A172 (cell line): ENCODE results near the gene SETBP1. TPM values are rescaled to one million over a fixed set of nuclear protein-coding genes. Genes with fewer than 3 reads are reported as not detected.

Source experiments
- DNase-seq: peaks from one replicate; pipeline ENCODE4 v3.0.0-alpha.2; 2015; ENCODE audit warnings: low spot score
- total RNA-seq: library from RNA; depleted of rRNA; stranded (reverse); fragments of >200 nt; shearing (Covaris generic); gene quantifications from 2 replicates; pipeline ENCODE4 v1.2.3, GENCODE V29; 2014

Gene SETBP1
- total RNA-seq, 1 experiment from 2014 or later, result 0.10 TPM

DNA sequence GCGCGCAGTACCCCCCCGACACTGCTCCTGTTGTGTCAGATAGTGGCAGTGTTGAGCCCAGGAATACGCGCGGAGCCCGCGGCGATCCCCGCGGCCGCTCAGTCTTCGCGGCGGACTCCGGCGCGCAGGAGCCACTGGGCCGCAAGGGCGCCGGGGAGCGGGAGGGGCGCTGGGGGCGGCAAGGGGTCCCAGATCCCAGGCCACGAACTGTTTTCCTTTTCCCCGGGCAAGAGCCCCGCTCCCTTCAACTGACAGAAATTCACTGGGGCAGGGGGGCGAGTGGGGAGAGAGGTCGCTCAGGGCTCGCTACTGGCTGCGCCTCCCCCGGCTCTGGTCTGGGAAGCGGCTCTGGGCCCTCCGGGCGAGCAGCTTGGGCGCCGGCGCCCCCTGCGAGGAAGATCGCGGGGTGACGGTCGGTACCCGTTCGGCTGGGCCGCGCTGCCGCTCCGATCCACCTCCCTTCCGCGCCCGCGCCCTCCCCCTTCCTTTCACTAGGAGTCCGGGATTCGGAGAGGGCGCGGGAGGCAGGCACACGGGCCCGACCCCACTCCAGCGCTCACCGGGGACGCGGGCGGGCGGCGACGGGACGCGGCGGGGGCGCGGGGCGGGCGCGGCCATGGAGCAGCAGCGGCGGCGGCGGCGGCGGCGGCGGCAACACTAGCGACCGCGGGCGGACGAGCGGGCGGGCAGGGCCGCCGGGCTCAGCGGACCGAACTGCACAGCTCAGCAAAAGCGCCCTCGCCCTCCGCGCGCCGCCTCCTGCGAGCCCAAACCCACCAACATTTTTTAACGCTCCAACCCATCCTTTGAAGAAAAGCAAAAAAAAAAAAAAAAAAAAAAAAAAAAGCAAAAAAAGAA, 1.4 kb upstream of the SETBP1 start:
- peak; percentile 22 for DNase-seq

DNA sequence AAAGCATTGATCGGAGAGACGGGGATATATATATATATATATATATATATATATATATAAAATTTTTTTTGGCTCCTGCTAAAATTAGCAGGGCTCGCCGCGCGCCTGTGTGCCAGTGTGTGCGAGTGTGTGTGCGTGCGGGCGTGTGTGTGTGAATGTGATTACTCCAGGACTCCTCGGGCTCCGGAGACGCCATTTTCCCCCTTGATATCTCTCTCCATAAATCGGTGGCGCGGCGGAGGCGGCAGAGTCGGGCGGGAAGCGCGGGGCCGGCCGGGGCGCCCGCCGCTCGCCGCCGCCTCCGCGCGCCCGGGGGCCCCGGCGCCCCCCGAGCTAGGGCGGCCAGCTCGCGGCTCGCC, 795 bp upstream of the SETBP1 start:
- no peak for DNase-seq

DNA sequence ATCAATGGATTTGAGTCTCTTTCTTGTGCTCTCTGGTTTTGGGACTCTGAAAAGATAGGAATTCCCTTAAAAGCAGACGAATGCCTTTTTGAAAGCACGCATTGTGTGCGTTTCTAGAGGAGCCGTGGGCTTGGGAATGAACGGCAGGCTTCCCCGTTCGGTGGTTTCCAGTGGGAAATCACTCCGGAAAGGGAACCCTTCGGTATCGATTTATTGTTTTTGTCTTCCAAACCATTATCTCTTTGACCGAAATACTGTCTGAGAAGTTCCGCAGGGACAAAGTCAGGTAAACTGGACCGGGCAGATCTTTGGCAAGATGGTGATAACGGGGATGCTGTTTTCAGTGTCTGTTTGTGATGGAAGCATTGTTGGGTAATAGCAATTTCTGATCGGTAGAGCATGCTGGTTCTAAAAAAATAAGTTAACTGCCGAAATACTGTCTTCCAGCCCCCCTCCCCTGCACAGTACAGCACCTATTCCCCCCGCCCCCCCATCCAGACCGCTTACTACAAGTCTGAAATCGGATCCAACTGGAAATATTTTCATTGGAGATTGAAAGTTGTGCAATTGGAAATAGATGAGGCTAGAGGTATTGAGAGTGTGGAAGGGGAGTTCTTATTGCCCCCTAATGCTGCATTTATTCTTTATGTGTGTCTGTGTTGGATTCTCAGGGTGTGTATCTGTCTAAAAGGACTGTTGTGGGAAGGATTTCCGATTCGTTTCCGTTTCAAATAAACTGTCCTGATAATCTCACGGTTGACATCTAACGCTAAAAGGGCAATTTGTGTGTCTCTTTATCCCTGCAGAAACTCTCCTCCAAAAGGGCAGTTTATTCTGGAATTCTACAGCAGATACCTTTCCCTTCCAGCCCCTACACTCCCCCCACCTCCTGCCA, 635 bp downstream of the SETBP1 start:
- no peak for DNase-seq

DNA sequence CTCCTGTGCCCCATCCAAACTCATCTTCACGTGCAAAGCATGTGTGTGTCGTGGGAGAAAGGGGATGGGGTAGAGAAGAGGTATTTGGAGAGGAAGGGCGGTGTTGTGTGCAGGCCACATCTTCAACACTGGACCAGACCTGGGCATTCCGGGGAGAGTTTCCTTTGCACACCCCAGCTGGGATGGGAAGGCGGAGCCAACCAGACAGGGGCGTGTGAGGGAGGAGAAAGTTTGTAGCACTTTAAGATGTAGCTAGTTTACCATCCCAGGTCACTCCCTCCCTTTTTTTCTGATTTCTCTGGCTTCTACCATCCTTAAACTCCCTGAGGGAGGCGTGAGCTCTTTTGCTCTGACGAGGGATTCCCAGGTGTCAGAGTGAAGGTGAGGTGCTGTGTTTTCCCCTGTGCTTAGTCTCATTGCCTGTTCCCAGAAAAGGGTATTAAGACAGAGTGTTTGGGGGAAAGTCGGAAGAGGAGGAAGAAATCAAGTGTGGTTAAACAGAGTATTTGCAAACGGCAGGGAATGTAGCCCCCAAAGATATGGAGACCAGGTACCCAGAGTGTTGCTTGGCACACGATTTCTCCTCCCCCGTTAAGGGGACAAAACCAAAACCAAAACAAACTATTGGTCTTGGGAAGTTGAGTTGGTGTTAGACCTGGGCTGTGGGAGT, 1.6 kb downstream of the SETBP1 start:
- no peak for DNase-seq

DNA sequence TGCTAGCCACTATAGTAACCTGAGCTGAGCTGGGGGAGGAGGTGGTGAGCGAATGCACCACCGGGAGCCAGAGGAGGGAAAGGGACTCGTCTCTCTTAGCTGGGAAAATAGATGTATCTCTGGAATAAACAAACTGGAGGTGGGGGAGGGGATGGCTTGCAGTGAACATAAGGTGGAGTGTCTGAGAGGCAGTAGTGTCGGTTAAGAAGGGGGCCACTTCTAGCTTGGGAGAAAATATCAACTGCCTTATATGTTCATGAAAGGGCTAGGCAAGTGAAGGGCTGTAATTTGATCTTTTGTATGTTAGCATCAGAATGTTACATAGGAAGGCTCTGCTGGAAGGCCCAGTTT, 2.2 kb downstream of the SETBP1 start:
- DNase-seq, result no peak

DNA sequence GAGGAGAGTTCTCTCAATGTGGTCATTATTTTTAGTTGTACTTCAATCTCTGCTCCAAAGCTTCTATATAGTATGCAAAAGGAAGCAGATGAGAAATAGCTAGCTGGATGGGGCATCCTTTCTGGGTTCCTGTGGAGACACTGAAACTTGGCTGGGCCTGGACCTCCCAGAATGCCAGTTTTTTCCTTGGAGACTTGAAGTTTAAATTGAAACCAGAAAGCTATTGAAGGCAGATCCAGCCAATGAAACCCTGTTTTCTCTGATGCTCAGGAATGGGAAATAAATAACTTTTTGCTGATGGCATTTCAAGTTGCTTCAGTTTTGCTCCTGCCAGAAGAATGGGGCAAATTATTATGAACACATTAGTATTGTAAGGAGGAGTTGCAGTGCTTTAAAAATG, 2.9 kb downstream of the SETBP1 start:
- DNase-seq, result no peak

DNA sequence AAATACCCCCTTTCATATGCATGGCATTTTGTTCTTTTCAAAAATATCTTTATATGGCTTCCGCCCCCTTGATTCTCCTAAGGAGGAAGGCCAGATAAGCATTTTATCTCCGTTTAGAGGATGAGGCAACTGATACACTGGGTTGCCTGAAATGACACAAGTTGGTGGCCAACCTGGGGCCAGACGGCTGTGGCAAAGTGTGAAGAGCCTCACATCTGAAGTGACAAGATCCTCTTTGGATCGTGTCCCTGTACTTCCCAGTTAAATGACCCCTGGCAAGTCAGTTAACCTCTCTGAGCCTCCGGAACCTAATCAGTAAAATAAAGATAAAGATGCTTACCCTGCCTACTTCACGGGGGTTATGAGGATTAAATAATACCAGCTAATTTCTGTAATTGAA, 4.6 kb downstream of the SETBP1 start:
- no peak for DNase-seq

DNA sequence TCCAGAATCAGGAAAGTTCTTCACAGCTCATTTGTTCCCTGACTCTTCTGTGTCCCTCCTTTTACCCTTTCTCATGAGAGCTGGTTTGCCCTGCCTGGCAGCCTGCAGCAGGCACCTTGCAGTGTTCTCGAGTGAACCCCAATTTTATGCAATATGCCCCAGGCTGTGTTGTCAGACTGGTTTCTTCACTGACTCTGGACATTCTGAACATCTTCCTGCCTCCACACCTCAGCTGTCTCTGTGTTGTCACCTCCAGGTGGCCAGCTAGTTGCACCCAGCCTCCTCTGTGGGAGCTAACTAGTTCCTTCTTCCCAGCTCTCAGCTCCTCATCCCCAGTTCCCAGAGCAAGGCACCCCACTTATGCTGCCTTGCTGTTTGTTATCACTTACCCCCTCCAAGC, 5.5 kb downstream of the SETBP1 start:
- DNase-seq, result no peak

DNA sequence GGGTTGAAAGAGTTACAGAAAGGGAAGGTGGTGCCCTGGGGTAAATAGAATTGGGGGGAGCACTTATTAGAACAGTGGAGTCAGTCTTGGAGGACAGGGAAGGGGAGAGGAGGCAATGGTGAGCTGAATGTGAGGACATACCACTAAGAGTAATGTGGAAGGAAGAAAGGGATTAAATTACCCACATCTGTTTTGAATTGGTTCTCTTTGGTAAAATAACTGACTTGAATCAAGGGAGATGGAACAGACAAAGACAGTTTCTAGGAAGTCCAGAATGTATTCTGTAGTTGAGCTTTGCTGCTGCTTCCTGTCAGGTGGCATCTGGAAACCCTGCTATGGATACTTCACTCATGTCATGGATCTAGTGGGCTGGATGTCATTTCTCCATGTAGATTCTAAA, 6.7 kb downstream of the SETBP1 start:
- no peak for DNase-seq

DNA sequence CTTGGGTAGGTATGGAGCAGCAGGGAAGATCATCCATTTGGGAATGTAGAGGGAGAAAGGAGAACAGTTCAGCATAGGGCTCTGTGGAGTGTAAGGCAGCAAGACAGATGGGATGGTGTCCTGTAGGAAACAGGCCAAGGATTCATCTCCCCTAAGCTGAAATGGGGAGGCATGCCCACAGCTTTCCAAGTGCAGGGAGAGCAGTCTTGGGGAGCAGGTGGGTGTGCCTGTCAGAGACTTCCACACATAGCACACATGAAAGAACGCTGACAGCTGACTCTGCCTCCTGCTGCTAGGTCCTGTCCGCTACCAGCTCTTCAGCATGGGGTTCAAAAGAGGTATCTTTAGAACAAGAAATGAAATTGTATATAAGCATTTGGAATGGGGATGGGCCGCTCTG, 9.0 kb downstream of the SETBP1 start:
- DNase-seq, result no peak

DNA sequence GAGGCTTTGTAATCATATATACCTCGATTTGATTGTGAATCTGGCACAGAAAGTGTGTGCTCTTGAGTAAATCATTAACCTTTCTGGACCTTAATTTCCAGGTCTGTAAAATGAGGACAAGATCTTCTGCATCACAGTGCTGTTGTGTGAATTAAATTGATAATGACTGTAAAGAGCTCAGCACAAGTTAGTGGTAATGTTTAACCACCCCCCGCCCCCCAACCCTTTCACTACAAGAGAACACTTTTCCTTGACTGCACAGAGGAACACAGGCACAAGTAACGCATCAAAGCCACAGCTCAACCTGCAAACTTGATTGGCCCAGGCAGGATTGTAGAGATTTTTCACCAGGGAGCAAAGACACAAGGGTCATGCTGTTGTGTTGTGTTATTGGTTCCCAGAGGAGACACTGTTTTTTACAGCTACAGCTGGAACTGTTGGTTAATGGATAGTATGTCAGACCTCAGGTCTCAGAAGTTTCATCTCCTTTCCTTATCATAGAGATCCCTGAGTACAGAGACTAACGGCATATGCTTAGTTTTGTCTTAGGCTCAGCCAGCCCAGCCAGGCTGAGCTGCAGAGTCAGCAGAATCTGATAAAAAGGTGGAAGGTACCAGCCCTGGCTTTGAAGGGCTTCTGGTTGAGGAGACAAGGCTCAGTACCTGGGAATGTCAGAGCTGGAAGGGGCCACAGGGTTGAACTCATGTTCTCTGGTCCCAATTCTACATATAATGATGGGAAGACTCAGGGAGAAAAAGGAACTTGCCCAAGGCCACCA, 10.6 kb downstream of the SETBP1 start:
- DNase-seq, result no peak

DNA sequence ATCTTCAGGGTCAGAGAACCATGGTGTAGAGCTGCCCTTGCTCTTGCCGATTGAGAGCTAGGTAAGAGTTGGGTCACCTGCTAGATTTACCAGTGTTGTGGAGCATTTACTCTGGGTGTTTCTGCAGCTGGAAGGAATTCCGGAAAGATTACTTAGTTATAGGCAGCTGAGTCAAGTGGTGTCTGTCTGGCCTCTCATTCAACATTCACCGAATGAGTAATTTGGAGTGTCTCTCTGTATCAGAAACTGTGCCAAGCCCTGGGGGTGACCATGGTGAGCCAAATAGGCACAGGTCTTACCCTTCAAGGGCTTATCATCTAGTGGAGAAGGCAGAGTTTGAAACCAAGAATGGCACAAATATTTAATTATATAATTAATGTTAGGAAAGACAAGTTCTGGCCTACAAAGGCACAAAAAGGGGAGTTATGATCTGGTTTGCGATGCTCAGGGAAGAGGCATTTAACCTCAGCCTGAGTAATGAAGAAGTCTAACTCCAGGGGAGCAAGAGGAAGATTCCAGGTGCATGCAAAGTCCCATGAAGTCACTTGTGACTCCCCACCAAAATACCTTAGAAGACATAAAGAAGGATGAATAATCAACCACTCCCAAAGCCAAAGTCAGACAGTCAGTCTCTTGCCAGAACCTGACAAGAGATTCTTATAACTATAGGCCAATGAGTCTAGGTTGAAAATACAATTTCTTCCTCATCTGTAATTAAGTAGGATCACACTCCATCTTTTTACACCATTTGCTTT, 12.5 kb downstream of the SETBP1 start:
- DNase-seq, result no peak

DNA sequence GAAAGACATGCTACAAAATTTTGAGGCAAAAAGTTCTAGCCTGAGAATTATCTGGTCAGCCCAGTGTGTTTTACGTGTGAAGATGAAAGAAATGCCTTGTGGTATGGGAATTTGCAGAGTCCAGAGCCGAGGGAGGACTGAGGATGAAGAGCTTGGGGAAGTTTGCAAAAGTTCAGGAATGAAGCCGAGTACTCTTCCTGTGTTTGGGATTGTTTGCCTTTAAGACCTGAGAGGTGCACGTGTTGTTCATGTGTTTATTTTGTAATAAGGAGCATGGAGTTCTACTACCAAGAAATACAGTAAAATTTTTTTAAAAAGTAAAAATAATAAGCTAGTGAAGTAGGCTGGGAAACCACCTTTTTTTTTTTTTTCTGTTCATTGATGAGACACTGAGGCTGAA, 14.8 kb downstream of the SETBP1 start:
- no peak for DNase-seq

DNA sequence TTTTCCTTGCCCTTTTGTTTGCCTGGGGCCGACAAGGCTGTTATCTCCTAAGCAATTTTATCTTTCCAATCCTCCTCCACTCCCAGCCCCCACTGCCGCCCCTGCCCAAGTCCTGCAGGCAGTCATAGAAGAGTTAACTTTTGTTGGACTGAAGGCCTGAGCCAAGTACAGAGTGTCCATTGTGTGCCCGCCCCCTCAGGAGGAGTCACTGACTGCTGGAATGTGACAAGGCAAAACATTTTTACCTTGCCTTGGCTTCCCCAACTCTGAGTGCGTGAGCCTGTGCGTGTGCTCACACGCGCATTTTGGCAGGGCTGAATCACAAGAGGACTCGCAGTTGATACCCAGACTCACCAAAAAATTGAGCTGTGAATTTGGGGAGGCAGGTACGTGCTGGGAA, 16.2 kb downstream of the SETBP1 start:
- no peak for DNase-seq

DNA sequence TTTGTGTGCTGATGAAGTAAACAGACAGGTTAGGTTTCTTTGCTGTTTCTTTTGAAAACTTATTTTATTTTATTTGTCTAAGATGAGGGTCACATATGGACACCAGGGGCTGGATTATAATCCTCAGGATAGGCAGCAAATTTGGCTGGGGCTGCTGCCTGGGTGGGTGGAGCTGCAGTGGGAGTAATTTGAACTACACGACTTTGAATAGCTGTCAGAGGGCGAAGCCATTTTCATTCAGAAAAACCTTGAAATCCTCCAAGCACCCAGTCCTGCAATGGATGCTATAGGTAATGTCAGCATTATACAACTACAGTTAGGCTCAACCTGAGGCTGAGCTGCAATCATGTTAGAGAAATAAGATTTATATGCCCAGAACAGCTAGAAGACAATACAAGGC, 16.6 kb downstream of the SETBP1 start:
- no peak for DNase-seq

DNA sequence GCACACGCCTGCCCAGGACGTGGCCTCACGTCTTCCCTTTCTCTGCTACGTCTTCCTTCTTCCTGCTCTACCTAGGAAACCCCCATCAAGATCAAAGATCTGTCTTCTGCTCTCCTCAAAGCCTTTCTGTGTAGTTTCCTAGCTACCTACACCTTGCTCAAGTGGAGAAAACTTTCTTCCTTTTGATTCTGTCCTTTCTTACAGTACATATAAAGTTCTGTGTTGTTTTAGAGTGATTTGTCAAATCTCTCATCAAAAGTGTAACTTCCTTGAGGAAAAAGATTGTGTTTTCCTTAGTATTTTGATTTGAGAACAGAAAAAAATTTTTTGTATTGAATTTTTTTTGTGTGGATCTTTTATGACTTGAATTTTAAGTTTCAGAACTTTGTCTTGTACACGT, 17.8 kb downstream of the SETBP1 start:
- DNase-seq, result no peak

DNA sequence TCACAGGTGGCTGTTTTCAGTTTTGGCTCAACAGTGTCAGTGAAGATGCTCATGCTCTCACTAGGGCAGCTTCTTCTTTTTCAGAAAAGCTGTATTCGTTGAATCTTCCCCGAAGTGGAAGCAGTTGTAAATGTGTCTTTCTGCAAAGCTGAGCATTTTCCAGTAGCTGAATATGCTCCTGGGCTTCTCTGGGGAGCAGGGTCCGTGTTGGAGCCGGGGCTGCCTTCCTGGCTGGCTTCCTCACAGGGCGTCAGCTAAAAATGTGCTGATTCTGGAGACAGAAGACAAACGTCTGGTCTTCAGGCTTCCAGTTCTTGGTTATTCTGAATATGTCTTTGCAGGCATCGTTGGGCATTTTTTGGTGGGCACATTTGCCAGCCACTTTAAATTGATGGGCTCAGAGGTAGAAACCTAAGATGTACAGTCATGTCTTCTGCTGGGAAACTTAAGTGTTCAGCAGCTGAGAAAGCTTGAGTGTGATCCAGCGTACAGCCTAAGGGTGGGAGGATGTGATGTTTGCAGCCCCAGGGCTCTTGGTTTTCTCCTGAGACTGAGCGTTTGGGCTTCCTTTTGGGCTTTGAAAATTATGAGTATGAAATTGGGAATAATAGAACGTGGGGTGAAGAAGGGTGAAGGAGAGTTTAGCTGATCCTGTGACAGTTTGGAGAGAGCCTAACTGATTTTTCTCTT, 19.0 kb downstream of the SETBP1 start:
- no peak for DNase-seq

DNA sequence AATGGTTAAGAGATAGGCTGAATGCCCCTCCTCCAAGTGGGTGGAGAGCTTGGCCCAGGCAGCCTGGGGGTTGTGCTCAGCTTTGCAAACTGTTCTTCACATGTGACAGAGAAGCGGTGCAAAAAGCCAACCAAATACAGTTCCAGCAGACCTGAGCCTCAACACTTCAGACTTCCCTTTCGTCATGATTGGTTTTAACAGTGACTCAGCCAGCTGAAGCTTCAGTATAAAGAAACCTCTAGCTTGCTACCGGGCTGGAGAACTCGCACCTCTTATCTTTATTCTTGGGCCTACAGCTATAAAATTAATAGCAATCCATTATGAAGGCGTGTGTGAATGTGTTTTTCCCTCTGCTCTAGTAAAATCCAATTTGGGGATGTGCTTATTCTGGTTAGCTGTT, 20.0 kb downstream of the SETBP1 start:
- no peak for DNase-seq

DNA sequence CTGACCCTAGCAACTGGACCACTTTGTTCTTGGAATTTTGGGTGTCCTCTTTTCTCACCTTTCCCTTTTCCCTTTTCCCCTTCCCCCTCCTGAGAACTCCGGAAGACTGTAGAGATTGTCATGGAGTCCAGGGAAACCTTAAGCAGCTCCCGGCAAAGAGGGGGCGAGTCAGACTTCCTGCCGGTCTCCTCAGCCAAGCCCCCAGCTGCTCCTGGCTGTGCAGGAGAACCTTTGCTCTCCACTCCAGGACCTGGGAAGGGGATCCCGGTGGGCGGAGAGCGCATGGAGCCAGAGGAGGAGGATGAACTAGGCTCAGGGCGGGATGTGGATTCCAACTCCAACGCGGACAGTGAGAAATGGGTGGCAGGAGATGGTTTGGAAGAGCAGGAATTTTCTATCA, 20.5 kb downstream of the SETBP1 start:
- DNase-seq, result no peak

DNA sequence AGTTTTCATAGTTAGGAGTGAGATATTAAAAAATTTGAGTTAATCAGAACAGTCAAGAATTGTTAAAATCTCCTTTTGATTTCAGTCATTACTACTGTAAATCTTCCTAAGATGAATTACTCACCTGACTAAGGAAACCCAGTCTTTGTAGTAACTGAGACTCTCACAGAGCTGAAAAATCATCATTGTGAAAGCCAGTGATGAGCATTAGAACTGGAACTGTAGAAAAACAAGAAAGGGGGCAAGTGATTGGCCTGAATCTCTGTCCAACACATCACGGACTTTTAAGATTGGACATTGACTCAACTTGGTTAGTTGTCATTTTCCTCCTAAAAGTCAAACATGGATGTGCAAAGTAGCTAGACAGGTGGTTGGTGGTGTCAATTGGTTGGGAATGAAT, 21.9 kb downstream of the SETBP1 start:
- no peak for DNase-seq
